ENCODE data around the gene AJAP1.

AJAP1 gene

DNA sequence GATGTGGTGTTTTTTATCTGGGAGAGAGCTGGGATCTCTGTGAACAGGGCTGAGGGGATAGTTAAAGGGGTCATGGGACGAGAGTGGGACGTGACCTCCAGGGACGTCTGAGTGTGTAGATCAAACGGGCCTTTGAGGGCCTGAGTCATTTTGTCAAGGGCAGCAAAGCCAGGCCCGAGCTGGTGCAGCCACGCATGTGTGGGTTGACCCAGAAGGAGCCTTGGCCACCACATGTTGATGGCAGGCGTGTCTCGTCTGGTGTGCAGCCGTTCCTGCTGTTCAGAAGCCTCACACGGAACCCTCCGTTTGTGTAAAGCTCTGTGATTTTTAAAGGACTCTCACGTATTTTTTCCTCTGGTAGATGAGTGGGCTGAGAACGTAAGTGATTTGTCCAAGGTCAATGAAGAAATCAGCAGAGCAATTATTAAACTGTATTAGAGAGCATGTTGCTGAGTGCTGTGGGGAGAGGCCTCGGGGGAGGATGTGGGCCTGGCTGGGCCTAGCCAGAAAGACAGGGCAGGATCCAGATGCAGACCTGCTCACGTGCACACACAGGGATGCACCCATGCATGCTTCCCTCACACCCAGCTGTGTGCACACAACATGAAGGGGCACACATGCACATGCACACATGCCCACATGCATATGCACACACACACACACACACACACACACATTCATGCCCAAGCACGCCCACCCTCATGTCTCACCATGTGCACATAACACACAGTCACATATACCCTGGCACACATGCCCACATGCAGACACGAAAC, 89.8 kb downstream of the AJAP1 start:
- DNase-seq = no peak

GRCh38 chr1:4745560-4745959, 91.2 kb downstream of the AJAP1 start:
- no peak for DNase-seq

DNA sequence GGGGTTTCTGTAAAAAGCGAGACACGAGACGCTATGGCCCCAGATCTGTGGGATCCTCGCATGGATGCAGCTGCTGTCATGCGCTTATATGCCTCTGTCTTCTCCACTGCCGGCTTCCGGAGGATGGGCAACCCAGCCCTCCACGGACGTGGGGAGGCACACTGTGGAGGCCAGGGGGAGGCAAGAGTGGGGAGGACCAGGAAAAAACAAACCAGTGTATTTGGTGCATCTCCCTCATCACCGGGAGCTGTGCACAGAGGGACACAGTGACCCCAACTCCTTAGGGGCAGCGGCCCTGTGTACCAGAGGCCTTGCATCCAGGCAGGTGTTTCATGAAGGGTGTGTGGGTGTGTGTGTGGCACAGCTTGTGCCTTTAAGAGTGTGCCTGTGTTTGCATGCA, 95.0 kb downstream of the AJAP1 start:
- no peak for DNase-seq

GRCh38 chr1:4750177-4750576, 95.8 kb downstream of the AJAP1 start:
- no peak for DNase-seq

DNA sequence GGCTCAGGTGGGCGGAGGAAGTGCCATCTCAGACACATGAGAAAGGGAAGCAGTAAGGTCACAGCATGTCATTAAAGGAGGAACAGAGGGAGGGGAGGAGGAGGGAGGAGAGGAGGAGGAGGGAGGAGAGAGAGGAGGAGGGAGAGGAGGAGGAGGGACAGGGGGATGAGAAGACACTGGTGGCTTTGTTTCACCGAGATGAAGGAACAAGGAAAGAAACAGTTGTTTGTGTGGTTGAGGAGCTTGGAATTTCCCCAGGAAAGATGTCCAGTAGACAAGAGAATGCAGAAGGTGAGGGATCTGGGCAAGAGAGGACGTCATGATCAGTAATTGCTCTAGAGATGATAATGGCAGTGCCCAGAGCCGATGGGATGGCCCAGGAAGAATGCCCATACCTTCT, 97.7 kb downstream of the AJAP1 start:
- DNase-seq = no peak

- DNase-seq = no peak
These were observed 100.4 kb downstream of the AJAP1 start for GRCh38 chr1:4754816-4755215.

DNA sequence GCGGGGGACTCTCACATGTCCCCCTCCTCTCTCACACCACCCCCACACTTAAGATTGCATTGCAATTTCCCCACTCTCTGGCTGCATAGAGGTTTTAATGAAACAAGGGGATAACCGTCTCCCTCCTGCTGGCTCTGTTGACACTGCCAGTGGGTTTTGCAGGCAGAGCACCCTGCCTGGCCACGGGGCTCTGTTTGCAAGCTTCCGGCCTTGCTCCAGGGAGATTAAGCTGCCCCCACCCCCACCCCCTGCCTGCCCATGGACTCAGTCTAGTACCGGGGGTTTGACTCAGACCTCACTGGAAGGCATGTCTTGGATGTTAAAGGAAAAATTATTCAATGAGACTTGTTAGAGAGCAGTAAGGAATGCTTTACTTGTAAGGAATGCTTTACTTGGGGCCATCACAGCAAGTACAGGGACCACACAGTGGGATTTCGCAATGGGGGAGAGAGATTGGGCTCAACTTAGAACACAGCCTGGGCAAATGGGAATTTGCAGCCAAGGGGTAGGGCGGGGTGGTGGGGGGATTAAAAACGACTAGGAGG, 101.0 kb downstream of the AJAP1 start:
- no peak for DNase-seq

DNA sequence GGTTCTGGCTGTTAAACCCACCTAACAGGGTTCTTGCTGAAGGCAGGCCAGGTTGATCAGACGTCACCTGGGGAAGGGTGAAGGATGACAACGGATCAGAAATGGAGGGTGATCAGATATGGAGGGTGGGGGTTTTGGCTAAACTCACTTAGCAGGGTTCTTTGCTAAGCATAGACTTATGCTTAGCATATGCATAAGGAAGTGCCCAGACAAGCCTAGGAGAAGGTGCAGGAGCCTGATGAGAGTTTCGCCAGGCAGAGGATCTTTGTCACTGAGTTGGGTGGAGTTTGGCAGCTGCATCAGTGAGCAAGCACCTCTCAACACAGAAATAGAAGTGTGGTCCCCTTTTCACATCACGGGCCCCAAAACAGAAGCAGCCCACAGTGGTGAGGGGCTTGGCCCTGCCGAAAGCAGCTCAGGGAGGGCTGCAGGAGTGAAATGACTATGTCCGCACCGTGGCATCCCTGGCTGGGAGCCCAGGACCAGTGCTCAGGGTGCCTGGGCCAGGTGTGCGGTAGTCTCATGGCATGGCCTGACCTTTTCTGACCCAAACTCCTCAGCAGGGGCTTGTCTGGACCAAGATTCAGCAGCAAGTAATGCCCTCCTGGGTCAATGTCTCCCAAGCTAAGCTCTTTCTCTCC, 101.6 kb downstream of the AJAP1 start:
- no peak for DNase-seq

GRCh38 chr1:4756851-4757580, 102.6 kb downstream of the AJAP1 start:
- no peak for DNase-seq

- no peak for DNase-seq
These were observed 105.3 kb downstream of the AJAP1 start for GRCh38 chr1:4759671-4760070.

GRCh38 chr1:4760088-4760487, 105.7 kb downstream of the AJAP1 start:
- no peak for DNase-seq

GRCh38 chr1:4761324-4761723, 106.9 kb downstream of the AJAP1 start:
- no peak for DNase-seq

DNA sequence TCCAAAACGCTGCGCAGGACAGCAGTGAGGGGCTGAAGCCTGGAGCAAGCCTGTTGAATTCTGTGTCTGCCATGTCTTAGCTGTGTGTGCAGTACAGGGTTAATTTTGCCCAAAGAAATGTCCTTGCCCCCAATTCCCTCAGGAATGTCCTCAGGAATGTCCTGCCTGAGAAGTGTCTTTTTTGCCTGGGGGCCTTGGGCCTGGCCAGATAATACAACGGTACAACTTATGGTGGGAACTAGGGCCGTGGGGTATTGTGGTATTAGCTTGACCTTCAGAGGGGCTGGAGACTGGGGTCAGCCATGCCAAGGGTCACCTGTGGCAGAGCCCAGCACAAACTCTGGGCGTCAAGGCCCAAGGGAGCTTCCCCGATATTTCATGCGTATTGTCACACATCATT, 107.7 kb downstream of the AJAP1 start:
- no peak for DNase-seq

- no peak for DNase-seq
These were observed 112.9 kb downstream of the AJAP1 start for GRCh38 chr1:4767308-4767707.

DNA sequence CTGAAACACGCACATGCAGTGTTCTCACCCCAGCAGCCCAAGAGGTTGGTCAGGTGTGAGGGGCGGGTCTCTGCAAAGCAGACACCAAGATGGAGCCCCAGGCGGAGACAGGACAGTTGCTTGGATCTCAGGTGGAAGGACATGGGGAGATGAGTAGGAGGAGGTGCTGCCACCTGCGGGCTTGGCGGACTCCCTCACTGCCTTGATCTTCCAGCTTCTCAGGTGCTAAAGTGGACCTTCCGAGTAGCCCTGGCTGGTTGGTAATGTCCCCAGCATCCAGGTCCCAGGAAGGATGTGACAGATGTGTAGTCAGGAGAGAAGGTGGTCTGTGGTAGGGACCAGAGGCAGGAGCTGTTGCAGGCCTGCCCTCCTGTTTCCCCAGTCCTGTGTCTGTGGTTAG, 114.1 kb downstream of the AJAP1 start:
- no peak for DNase-seq

- DNase-seq = no peak
These were observed 115.3 kb downstream of the AJAP1 start for GRCh38 chr1:4769516-4770280.

- DNase-seq = no peak
These were observed 116.3 kb downstream of the AJAP1 start for GRCh38 chr1:4770713-4771112.

- no peak for DNase-seq
These were observed 116.9 kb downstream of the AJAP1 start for GRCh38 chr1:4771267-4771666.

DNA sequence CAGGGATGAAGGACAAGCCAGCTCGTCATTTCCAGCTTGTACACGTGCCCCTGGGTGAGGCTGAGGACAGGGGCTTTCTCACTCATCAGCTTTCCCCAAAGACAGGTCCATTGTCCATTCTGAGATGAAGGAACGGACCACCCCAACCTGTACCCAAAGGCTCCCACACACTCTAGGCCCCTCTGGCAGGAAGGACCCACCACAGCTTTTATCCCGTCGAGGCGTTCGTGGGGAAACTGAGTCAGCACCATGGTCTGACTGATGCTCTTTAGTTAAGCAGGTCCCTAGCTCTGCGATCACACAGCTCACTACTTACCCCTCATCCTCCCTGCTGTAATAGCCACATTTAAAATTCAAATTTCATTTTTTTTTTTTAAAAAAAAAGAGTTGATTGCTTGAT, 117.3 kb downstream of the AJAP1 start:
- DNase-seq = no peak

DNA sequence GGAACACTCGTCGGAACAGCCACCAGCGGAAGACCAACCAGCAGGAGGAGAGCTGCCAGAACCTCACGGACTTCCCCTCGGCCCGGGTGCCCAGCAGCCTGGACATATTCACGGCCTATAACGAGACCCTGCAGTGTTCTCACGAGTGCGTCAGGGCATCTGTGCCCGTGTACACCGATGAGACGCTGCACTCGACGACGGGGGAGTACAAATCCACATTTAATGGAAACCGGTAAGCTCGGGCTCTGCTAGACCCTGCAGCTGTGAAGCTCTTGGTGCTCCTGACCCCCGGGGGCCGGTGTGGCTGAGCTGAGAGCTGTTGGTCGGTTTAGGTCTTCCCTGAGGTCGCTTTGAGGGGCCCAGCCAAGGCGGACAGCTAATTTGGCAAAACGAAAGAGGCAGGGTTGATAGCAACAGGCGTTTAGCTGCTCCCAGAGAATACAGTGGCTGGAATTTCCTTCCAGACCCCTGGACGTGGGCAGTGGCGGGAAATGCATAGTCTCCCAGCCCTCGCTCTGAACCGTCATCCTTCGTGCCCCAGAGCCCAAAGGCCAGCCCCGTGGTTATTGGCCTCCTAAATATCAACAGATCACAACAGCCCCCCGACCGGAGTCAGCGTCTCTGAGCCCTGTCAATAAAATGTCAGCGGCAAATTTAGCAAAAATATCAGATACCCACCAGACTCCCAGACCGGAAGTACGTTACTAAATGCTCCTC, 118.0 kb downstream of the AJAP1 start:
- no peak for DNase-seq

GRCh38 chr1:4773226-4773625, 118.8 kb downstream of the AJAP1 start:
- DNase-seq = no peak

GRCh38 chr1:4775506-4775905, 121.1 kb downstream of the AJAP1 start:
- DNase-seq = no peak
